NCI-H526 treated with DMSO at 0.1 percent for 48 hours (cell line): ENCODE data around the gene FXYD2.

Source experiments
- DNase-seq: peaks from one replicate; lab custom pipeline; 2025; lab: John Stamatoyannopoulos, UW

The FXYD2 gene

GRCh38 chr11:117857734-117858414 is 33.3 kb upstream of the FXYD2 start:
- DNase-seq = no peak

DNA sequence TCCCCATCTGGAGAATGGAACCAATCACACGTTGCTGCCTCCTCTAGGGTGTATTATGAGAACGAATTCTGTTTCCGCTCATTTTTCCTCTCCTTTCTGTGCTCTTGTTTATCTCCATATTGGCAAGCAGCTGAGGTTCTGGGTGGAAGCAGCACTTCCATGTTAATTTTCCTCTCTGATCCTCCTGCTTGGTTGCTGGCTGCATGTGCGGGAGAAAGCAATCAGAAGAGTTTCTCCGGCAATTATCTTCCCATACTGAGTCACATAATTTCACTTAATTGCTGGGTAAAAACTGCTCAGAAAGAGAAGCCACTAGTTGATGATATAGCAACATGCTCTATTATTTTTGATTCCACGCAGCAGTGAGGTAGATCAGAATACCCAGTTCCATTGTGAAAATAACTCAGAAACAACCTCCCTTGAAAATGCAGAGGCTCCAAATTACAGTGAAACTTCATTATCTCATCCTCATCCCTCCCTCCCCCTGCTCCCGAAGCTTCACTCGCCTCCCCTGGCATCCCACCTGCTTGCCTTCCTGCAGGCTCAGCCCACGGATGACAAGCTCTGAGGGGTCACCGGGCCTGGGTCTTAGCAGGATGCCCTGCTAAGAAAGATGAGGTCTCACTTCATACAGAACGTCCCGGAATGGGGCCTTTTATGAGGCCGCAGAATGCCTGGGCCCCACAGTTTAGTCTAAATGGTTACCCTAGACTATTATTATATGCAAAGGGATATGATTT is 31.5 kb upstream of the FXYD2 start:
- no peak for DNase-seq

DNA sequence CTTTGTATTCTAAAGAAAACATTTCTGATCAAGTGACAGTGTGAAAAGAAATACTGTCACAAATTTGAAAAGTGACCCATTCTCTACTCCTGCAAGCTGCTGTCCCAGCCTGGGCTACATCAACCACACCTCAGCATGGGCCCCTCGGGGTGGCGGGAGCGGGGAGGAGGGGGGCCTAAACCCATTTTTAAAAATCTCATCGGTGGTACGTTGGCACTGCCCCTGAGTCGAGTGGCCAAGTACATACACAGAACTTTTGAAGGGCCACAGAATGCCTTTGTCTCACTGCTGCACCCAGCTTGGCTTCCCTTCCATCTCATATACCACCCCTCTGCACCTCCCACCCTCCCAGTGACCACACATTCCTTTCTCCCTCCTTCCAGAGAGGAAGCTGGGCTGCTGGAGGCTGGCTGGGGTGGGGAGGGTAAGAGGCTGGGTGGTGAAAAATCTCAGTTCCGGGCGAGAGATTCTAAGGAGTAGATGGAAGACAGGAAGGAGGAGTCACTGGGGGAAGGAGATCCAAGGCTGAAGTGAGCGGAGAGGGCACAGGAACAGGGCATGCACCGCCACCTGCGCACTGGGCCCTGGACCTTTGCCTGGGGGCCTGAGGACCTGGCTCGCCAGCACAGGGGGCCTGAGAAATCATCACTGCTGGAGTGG is 30.8 kb upstream of the FXYD2 start:
- no peak for DNase-seq

- DNase-seq = no peak
Observed at GRCh38 chr11:117852309-117852708, 27.8 kb upstream of the FXYD2 start.

GRCh38 chr11:117851852-117852251 is 27.3 kb upstream of the FXYD2 start:
- DNase-seq = no peak

DNA sequence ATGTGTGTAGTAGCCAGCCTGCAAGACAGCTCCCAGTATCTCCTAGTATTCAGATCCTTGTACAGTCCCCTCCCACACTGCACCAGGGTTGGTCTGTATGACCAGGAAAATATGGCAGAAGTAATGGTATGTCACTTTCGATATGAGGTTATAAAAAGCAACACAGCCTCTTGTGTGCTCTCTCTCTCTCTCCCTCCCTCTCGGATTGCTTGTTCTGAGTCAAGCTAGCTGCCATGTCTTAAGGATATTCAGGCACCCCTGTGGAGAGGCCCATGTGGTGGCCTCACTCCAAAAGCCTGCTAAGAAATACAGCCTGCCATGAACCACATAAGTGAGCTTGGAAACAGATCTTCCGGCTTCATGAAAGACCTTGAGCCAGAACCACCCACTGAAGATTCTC is 26.6 kb upstream of the FXYD2 start:
- no peak for DNase-seq

DNA sequence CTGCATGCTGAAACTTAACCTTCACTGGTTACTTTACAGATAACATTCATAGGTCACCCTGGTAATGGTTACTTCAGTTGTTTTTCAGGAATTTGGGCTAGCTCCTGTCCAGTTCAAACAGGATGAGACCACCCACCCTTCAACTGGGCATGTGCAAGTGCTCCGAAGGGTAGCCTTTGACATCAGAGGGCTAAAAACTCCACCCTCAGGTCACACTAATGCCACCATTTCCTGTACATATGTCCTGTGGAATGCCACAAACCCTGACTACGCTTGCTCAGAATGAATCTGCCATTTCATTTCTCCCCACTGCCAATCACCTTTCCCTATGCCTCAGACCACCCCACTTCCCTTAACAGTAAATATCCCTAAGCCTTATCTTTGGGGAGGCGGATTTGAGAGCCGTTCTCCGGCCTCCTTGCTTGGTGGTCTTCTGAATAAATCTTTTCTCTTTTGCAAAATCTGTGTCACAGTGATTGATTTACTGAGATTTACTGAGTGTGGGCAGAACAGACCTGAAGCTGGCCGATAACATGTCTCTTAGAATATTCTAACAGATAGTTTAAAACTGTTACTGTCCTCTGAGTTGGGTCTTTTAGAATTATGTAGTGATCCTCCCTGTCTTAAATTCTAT is 25.4 kb upstream of the FXYD2 start:
- DNase-seq = no peak

DNA sequence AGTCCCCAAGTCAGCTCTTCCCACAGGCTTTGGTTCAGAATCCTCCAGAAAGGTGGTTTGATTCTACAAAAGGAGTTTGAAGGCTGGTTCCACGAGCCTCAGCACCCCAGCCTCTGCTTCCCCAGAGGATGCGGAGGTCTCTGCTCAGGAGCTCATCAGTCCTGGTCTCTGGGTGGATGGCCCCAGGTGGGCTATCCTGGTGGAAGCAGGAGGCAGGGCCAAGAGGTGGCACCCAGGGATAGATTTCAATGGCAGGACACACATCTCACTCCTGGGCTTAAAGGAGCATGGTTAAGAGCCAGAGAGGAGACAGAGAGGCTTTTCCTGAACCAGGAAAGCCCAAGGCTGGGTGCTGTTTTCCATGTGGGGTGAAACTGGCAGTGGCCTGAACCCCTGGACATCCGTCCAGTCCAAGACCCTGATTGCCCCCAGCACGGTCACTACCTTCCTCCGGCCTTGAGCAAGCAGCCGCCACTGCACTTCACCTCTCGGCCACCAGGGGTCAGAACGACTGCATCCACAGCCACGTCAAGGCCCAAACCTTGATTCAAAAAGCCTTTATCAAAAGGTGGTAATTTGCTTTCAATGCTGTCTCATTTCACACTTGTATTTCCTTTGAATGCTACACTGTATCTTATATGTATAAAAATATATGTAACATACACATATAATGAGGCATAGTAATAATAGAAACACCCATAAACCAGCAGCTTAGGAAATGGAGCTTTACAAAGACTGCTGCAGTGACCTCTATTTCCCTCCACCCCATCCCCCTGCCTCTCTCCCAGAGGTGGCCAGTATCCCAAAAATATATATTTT is 19.3 kb upstream of the FXYD2 start:
- peak; percentile 75 for DNase-seq

DNA sequence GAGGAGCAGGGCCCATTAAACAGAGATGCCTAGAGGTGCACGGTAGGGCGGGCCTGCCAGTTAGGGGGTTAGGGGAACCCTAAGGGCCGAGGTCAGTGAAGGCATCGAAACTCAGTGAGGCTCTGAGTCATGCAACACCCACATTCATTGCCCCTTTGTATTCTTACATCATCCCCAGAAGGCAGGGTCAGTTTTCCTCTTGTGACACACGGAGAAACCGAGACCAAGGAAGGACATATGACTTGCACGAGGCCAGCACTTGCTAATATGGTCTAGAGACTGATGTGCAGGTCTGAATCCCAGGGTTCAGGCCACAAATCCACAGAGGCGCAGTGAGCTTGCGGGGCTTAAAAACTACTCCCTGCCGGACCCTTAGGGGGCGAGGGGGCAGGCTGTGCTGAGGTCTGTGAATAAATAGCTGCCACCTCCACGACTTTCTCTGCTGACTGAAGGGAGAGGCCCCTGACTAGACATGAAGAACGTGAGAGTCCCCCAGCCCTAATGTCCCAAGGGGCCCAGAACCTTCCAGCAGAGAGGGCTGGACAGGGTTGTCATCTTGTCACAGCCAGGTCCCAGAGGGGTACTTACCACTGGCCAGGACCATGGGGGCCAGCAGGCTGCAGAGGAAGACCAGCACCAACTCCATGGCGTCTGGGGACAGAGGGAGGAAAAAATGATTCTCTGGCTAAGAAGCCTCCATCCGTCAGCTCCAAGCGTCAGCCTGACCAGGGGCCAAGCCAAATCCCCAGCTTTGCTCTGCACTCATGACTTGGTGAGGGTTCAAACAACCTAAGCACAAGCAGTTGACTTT is 17.8 kb upstream of the FXYD2 start:
- DNase-seq = no peak

DNA sequence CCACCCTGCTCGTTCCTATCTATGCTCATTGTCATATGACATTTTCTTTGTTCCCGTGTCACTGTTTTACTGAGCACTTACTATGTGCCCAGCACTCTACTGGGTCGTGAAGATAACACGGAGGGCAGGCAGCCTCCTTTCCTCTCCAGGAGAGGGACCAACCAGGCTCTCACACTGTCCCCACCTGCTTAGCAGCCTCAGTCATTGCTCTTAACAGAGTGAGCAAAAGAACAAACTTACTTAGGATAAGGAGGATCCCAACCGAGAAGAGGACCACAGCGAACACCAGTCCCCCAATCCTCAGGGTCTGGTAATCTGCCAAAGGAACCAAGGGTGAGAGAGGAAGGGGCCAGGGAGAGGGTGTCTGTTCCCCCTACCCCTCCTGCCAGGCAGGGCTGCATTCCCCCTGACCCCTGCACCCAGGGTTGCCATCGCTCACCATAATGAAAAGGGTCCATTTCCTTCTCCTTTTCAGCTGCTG is 17.0 kb upstream of the FXYD2 start:
- no peak for DNase-seq

DNA sequence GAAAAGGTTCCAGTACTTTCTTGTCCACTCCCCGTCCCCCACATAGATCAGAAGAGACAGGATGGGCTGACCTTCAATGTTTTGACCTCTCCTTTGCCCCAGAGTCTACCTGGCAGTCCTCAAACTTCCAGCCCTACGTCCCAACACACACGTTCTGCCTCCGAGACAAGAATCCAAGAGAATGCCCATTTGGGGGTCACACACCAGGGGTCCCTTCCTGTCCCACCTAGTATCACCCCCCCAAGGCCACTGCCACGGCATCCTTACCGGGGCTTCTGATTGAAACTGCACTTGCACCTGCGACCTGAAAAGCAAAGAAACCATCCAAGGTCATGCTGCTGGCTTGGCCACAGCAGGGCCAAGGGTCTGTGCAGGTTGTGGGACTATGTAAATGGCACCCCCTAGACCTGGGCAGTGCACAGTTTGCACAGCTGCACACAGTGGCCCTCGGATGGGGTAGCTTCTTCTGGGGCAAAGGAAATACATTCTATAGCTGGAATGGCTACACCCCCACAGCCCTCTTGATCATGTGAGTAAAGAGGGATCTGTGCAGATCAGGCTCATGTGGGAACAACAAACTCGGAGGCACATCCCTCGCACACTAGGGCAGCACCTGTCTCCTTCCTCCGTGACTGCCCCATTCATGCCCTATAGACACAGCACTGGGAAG is 16.5 kb upstream of the FXYD2 start:
- DNase-seq = no peak

- no peak for DNase-seq
Observed at GRCh38 chr11:117839936-117840813, 15.6 kb upstream of the FXYD2 start.

- no peak for DNase-seq
Observed at GRCh38 chr11:117839380-117839881, 14.9 kb upstream of the FXYD2 start.

GRCh38 chr11:117838901-117839300 is 14.4 kb upstream of the FXYD2 start:
- no peak for DNase-seq

- no peak for DNase-seq
Observed at GRCh38 chr11:117837791-117838190, 13.2 kb upstream of the FXYD2 start.

DNA sequence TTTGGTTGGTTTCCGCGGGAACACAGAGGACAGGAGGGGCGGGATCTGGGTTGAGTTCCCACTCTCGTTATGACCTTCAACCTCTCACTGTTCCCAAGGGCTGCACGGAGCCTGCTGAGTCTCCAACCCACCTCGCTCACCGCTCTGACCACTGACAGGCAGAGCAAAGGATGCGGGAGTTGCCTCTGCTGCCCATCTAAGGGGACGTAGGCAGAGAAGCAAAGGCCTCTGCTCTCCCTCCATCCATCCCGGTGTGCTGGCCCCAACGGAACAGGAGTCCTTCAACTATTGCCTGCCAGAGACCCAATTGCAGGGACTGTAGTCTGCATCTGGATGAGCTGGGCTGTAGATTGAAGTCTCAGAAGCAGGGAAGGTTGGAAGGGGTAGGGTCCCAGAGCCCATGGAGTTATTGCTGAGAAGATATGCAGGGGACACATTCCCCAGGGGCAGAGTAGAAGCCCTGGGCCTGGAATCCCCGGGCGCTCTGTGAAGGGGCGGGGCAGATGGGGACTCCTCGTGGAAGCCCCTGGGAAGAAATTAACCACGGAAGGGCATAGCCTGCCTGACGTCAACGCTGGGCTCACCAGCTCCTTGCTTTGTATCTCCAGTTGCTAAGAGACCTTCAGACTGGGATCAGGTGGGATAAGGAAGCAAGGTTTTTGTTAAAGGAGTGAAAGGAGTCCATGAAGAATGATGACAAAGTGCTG is 12.7 kb upstream of the FXYD2 start:
- no peak for DNase-seq

DNA sequence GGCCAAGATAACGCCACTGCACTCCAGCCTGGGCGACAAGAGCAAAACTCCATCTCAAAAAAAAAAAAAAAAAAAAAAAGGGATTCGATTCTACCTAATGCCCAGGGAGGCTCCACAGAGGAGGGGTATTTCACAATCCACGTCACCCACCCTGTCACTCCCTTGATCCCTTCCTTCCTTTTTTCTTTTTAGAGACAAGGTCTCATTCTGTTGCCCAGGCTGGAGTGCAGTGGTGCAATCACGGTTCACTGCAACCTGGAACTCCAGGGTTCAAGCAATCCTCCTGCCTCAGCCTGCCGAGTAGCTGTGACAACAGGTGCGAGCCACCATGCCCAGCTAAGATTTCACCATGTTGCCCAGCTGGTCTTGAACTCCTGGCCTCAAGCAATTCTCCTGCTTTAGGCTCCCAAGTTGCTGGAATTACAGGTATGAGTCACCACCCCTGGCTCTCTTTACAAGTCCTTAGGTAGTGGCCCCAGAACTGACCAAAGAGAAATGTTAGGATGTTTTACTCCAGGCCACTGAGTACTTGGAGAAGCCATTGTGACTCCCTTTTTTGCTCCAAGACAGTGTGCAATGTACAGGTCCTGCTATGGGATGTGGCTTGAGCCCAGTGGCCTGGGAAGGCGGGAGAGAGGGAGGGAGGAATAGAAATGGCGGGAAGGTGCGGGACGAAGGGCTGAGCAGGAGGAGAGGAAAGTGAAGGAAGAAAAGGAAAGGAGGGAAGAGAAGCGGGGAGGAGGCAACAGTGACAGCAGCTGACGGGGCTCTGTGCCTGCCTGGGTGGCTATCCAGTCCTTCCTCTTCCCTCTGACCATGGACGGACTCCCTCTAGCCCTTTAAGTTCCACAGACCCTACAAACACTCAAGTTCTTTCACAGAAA is 11.8 kb upstream of the FXYD2 start:
- DNase-seq = no peak
